Measurements from ENCODE around the gene FRMPD3. TPM values are rescaled to one million over a fixed set of nuclear protein-coding genes. Genes with fewer than 3 reads are reported as not detected.

Gene FRMPD3
- total RNA-seq, 4 donors from 2014 or later = 0.05 TPM; not detected in 3

- H3K4me3 ChIP-seq (ENCODE audit: low read depth, poor library complexity, severe bottlenecking) = no peak overlapping the region
- WGBS, 2 donors = 65 to 88% methylated on average over 2 to 5 of the region's 5 CpGs
- intact Hi-C loops (cut with DNase I; ENCODE audit: low total_unique reads) = no loop called here
- DNase-seq (ENCODE audit: low spot score in 2 of 2) = peak in 1 of 2 donors; percentile 31
- TF ChIP-seq CTCF (IDR thresholded peaks at IDR 0.05) (no peak), POLR2A (IDR thresholded peaks at IDR 0.05) (no peak)
These were observed 30.8 kb downstream of the FRMPD3 start for GRCh38 chrX:107480272-107480671.

- intact Hi-C loops (cut with DNase I; ENCODE audit: low total_unique reads) = no loop called here
- WGBS, 2 donors = 57 to 90% methylated on average over 3 of the region's 3 CpGs
- H3K4me3 ChIP-seq (ENCODE audit: low read depth, poor library complexity, severe bottlenecking) = no peak overlapping the region
- peak in 1 of 2 donors; percentile 71 for DNase-seq (ENCODE audit: low spot score in 2 of 2)
- TF ChIP-seq POLR2A (IDR thresholded peaks at IDR 0.05) = no peak
- TF ChIP-seq CTCF (IDR thresholded peaks at IDR 0.05) = no peak
These were observed 32.6 kb downstream of the FRMPD3 start for GRCh38 chrX:107482046-107482445.

DNA sequence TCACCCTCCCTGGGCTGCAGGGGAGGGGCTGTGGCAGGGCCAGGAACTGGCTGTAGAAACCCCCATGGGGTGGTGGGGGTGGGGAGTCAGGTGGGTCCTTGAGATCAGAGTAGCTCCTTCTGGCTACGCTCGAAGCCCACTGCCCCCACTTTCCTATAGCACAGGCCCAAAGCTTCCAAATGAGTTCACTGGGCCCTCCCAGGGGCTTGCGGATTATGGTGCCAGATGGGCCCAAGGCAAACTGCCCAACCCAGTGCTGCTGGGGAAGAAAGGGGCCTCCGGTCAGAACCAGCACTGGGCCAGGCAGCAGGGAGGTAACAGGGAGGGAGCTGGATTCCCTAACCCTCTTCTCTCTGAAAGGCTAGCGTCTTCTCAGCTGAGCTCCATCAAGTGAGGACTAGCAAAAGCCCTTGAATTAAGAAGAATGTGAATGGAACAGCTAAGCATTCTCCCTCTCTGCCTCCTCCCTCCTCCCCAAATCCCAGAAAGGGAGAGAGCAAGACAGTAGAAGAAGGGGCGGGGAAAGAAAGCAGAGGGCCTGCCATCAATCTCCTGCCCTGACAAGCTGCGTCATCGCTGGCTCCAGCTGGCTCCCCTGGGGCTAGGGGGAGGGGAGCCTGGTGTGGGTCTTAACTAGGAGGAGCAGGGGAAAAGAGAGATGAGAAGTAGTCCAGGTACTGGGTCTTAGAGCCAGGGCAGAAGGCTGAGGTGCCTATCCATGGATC is 34.7 kb downstream of the FRMPD3 start:
- peak in 1 of 2 donors; percentile 76 for DNase-seq (ENCODE audit: low spot score in 2 of 2)
- H3K4me3 ChIP-seq (ENCODE audit: low read depth, poor library complexity, severe bottlenecking) = no peak overlapping the region
- intact Hi-C loops (cut with DNase I; ENCODE audit: low total_unique reads) = no loop called here
- no peak for TF ChIP-seq POLR2A (IDR thresholded peaks at IDR 0.05)
- no peak for TF ChIP-seq CTCF (IDR thresholded peaks at IDR 0.05)
- WGBS, 2 donors = 36 to 46% methylated on average over 8 of the region's 8 CpGs

- no peak overlapping the region for H3K4me3 ChIP-seq (ENCODE audit: low read depth, poor library complexity, severe bottlenecking)
- peak in 1 of 2 donors; percentile 7 for DNase-seq (ENCODE audit: low spot score in 2 of 2)
- 19 to 42% methylated on average over 5 to 6 of the region's 6 CpGs for WGBS, 2 donors
- TF ChIP-seq POLR2A (IDR thresholded peaks at IDR 0.05) = no peak
- TF ChIP-seq CTCF (IDR thresholded peaks at IDR 0.05) = no peak
- intact Hi-C loops (cut with DNase I; ENCODE audit: low total_unique reads) = no loop called here
These were observed 35.6 kb downstream of the FRMPD3 start for GRCh38 chrX:107485013-107485412.

DNA sequence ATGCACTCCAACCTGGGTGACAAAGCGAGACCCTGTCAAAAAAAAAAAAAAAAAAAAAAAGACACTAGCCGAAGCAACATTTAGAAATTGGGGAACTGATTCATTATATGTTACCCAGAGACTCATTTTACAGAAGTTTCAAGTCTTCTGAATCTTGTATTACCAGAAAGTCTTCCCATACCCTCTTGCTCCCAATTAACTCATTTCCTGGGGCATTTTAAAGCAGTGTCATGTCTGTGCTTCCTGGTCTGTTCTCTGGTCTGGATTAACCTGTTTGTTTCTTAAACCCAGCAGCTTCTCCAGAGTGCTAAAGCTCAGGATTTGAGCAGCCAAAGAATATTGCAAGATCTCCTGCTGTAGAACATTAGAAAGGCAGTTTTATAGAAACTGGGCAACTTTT is 43.7 kb downstream of the FRMPD3 start:
- intact Hi-C loops (cut with DNase I; ENCODE audit: low total_unique reads) = no loop called here
- WGBS, 2 donors = 66 to 67% methylated on average over 2 of the region's 2 CpGs
- TF ChIP-seq CTCF (IDR thresholded peaks at IDR 0.05) (no peak), POLR2A (IDR thresholded peaks at IDR 0.05) (no peak)
- H3K4me3 ChIP-seq (ENCODE audit: low read depth, poor library complexity, severe bottlenecking) = no peak overlapping the region
- no peak for DNase-seq (ENCODE audit: low spot score in 2 of 2)

DNA sequence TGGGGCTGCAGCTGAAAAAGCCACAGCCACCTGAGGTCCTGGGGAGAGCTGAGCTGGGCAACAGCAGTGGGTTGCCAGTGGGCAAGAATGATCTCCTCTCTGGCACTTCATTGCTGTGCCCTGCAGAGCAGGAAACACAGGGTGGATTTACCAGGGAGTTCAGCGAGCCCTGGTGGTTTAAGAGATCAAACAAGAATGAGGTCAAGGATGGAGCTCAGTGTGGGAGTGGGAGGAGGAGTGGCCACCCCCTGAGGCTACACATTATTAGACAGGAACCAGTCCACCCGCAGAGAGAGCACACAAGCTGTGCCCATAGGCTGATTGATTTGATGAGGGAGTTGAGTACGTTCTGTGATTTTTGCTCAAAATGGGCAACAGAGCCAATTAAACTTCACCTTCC is 47.3 kb downstream of the FRMPD3 start:
- 49 to 66% methylated on average over 3 of the region's 3 CpGs for WGBS, 2 donors
- intact Hi-C loops (cut with DNase I; ENCODE audit: low total_unique reads) = no loop called here
- TF ChIP-seq POLR2A (IDR thresholded peaks at IDR 0.05) (no peak), CTCF (IDR thresholded peaks at IDR 0.05) (no peak)
- H3K4me3 ChIP-seq (ENCODE audit: low read depth, poor library complexity, severe bottlenecking) = no peak overlapping the region
- peak in 1 of 2 donors; percentile 43 for DNase-seq (ENCODE audit: low spot score in 2 of 2)

All from lower leg skin (tissue), 4 donors.